Measurements from ENCODE around the gene JAK1.
A peak's percentile ranks its signal among the peaks of the same experiment; 100 is the strongest.
"Not testable (repeated sequence)": the region's sequence is repeated elsewhere in the genome, so short reads cannot be mapped to it uniquely, and the experiment has no call there.

Gene JAK1

DNA sequence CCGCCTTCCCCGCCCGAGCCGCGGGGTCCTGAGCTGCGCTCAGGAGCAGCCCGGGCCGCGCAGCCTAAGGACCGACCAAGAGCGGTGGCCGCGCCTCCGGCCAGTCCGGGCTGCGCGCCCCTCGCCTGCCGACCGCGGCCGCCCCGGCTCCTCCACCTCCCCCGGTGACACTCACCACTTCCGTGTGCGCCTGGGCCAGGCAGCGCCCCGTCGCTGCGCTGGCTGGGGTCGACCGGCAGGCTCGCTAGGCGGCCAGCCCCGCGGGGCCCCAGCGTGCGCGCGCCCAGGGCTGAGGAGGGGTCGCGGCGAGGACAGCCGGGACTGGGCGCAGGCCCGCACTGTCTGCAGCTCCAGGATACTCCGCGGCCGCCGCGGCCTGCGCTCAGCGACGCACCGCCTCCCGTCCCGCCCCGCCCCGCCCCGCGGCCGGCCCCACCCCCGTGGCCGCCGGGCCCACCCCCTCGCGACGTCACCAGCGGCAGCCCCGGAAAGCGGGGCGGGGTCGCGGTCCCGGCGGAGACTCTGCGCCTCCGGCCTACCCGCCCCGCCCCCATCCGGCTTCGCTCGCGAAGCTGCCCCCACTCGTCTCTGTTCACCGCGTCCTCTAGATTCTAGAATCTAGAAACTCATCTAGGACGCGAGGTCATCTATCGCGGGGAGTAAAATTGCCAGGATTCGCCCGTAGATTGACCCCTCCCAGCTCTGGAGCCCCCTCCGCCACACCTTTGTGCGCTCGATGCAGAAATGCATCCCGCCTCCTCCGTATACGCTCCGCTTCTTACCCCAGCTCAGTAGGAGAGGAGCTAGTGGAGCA lies at the start of gene JAK1:
TSS of gene JAK1 (minus strand) at position 392 of the 814 bp plus-strand sequence. CDS start 80,285 bp downstream, outside the sequence.
- DNase-seq (ENCODE audit: low read depth in 2 of 2, low spot score in 1 of 2), result peak; percentile 65 to 82

DNA sequence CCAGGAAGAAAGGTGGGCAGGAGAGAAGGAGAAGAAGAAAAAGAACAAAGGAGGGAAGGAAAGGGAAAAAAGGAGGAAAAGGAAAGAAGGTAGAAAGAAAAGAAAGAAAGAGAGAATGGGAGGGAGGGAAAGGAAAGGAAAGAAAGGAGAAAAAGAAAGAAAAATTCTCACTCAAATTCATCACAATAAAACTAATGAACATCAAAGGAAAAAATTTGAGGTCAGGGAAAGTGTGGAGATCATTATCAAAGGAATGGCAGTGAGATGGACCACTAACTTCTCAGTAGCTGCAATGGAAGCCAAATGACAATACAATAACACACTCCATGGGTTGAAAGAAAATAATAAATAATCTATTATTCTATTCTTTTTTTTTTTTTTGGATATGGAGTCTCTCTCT lies 48.0 kb upstream of the JAK1 start:
- DNase-seq (ENCODE audit: low read depth in 2 of 2, low spot score in 1 of 2), result no peak

DNA sequence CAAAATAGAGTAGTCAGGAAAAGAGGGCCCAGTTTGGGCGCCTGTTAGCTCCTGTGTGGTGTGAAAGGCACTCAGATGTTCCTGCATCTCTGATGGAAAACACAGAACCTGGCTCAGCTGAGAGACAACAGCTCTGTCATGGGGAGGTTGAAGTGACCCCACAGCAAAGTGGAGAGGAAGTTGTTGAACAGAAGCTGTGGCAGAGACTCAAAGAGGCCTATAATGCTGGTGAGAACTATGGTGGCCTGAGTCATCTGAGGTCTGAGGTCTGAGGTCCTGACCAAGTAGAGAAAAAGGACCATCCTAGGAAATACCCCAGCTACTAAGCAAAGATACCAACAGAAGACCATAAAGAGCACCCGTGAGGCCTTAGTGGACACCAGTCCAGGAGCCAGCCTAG lies 45.6 kb upstream of the JAK1 start:
- no peak for DNase-seq (ENCODE audit: low read depth in 2 of 2, low spot score in 1 of 2)

DNA sequence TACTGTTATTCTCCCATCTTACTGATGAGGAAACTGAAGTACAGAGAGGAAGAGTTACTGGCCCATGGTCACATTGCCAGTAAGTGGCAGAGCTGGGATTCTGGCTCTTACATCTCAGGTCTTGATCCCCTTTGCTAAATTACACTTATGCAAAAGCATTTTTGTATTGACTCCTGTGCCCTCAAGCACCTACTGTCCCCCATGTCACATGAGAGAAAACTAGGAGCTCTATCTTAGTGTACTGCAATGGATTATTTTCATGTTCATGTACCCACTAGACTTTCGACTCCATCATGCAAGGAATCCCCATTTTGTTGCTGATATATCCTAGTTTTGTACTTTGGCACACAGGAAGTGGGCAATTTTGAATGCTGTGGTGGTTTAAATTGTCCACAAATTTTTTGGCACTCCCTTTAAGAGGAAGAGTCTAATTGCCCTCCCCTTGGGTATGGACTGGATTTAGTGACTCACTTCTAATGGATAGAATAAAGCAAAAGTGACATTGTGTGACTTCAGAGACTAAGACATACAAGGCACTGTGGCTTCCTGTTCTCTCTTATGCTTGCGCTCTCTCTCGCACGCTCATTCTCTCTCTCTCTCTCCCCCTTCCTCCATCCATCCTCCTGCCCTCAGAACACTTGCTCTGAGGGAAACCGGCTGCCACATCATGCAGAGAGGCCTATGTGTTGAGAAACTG lies 43.5 kb upstream of the JAK1 start:
- DNase-seq (ENCODE audit: low read depth in 2 of 2, low spot score in 1 of 2), result no peak

DNA sequence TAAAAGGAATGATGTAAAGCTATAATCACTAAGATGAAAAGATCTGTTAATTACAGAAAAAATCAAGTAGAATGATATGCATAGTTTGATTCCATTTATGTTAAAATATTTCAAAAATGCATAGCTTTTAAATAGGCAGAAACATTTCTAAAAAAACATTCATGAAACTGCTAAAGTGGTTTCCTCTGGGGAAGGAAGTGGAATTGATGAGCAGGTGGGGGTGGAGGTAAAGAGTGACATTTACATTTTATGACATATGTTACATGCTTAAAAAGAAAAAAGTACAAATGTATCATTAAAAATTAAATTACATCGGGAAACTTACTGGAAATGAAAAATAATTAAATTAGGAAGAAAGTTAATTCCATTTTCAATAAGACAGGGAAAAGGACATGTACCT lies 42.8 kb upstream of the JAK1 start:
- no peak for DNase-seq (ENCODE audit: low read depth in 2 of 2, low spot score in 1 of 2)

DNA sequence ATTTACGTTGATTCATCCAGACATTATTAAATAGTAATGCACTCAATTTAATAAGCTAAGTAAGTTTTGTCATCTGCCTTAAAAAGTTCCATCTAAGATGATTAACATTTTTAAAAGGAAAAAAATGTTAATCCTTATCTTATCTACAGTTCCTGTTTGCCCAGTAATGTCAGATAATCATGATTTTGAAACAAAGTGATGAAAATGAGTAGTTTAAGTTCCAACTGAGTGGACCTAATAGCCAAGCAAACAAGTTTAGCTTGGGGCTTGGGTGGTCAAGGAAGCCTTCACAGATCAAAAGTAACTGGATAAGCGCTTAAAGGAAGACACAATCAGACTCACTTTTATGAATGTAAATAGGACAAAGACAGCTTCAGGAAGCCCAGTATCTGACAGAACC lies 40.5 kb upstream of the JAK1 start:
- DNase-seq (ENCODE audit: low read depth in 2 of 2, low spot score in 1 of 2), result no peak

DNA sequence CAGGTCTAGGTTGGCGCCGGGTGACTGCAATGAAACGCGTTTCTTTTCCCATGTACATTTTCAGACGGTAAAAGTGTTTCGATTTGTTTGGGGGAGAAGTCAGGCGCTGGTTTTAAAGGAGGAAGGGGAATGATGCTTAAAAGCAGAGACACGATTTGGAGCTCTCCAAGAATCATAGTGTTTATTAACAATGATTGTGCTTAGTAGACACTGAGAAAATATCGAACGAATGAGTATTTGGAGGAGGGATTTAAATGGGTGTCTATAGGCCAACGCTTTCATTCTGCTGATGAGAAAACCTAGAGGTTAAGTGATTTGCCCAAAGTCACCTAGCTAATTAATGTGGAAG lies 36.9 kb upstream of the JAK1 start:
- DNase-seq (ENCODE audit: low read depth in 2 of 2, low spot score in 1 of 2), result no peak

DNA sequence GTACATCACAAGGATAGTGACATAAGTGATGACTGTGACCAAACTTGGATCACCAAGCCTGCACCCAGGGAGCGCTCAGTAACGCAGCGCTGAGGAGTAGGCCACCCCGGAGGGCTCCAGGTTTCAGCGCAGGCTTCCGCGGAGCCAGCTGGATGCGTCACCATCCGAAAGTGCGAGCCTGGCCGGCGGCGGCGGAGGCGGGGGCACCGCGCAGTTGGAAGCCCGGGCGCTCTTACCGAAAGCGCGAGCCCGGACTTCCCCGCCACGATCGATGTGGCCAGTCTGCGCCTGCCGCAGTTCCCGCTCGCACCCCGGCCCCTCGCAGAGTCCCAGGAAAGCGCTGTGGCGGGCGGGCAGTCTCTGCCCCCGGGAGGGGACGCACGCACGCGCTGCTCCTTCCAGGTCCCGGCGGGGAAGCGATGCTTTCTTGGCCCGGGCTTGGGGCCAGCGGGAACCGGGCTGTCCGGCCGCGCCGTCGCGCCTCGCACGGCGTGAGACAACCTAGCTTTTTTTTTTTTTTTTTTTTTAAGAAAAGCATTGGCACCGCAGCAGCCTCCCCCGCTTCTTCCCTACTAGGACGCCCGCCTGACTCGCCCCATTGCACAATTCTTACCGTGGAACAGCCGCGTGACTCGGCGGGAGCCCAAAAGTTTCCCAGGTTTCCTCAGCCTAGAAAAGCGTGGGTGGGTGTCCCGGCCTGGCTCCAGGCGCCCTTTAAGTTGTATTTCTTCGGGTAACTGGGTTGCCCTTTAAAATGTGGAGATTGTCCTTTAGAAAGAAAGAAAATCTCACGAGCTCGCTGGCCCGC lies 36.4 kb upstream of the JAK1 start:
- peak; percentile 45 to 46 for DNase-seq (ENCODE audit: low read depth in 2 of 2, low spot score in 1 of 2)

DNA sequence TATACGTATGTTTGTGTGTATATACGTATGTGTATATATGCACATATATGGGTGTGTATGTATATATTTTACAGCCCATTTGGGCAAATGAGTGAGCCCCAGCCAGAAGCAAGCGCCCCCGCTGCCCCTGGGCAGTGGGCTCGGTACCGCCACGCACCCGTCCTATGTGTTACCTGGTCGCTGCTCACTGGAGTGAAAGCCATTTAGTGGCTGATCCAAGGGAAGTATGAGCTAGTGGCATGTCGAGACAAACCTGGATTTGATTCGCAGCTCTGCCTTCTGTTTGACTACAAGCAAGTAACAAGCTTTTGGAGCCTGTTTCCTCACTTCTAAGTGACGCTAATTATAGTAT lies 35.8 kb upstream of the JAK1 start:
- no peak for DNase-seq (ENCODE audit: low read depth in 2 of 2, low spot score in 1 of 2)

DNA sequence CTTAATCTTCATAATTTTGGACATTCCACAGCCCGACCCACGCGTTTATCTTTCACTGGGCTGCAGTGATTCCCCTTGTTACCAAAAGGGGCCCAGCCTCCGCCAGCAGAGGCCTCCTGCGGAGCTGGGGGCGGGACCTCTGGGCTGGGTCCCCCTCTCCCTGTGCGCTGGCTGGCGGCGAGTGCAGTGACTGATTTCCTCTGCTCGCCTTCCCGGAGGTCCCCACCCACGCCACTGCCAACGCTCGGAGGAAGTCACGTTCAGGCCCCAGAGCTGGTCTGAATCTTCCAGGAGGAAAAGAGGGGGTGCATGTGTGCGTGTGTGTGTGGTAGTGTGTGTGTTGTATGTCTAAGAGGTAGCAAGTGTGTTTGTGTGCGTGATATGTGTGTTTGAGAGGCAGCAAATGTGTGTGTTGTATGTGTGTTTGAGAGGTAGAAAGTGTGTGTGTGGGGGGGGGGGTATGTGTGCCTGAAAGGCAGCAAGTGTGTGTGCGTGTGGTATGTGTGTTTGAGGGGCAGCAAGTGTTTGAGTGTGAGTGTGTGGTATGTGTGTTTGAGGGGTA lies 35.0 kb upstream of the JAK1 start:
- DNase-seq (ENCODE audit: low read depth in 2 of 2, low spot score in 1 of 2), result peak; percentile 45 to 55

DNA sequence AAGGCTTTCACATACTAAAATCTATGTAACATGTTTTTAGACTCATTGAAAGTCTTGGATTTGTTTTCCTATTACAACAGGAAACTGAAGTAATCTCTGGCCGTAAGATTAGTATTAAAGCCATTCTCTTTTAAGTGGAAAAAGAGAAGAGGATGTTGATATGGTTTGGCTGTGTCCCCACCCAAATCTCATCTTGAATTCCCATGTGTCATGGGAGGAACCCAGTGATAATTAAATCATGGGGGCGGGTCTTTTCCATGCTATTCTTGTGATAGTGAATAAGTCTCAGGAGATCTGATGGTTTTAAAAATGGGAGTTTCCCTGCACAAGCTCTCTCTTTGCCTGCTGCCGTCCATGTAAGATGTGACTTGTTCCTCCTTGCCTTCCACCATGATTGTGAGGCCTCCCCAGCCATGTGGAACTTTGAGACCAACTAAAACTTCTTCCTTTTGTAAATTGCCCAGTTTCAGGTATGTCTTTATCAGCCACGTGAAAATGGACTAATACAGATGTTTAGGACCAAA lies 32.1 kb upstream of the JAK1 start:
- DNase-seq (ENCODE audit: low read depth in 2 of 2, low spot score in 1 of 2), result not testable (repeated sequence)

DNA sequence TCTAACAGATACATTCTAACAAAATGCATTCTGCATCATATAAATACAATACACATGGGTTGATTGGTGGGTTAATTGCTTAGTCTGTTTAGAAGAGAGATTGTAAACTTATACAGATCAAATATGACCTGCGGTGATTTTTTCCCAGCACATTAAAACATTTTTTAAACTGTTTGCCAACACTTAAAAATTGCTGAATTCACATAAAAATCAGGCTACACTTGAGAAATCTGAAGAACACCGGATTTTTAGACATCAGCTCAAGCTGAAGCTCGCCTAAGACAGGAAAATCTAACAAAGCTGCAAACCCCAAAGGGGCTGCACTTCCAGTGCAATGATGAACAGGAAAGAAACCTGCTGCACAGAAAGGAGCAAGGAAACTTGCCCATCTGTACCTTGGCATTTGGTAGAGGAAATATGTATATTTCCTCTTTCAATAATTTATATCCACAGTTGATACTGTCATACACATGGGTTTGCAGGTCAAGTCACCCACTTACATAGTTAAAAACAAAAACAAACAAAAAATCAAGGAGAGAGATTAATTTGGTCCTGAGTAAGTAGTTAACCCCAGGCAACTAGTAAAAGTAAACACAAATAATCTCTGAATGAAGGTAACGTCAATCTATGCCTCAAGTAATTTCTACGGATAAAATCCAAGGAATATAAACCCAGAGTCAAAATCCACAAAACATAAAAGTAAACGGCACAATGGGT lies 30.4 kb upstream of the JAK1 start:
- DNase-seq (ENCODE audit: low read depth in 2 of 2, low spot score in 1 of 2), result no peak

DNA sequence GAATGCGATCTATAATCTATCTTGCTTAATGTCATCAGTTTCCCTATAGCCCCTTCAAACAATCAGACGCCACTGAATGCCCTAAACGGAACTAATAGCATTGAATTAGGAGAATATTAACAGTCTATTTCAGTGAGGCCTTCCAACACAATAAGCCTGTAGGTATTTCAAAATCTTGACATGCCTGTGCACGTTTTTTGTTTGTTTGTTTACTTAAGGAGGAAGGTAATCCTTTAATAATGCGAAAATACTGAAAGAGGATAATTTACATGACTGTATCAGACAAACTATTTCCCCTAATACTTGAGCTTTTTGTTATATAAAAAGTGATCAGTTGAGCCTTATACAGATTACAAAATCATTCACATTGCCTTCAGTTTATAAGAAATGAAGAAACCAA lies 29.0 kb upstream of the JAK1 start:
- no peak for DNase-seq (ENCODE audit: low read depth in 2 of 2, low spot score in 1 of 2)

DNA sequence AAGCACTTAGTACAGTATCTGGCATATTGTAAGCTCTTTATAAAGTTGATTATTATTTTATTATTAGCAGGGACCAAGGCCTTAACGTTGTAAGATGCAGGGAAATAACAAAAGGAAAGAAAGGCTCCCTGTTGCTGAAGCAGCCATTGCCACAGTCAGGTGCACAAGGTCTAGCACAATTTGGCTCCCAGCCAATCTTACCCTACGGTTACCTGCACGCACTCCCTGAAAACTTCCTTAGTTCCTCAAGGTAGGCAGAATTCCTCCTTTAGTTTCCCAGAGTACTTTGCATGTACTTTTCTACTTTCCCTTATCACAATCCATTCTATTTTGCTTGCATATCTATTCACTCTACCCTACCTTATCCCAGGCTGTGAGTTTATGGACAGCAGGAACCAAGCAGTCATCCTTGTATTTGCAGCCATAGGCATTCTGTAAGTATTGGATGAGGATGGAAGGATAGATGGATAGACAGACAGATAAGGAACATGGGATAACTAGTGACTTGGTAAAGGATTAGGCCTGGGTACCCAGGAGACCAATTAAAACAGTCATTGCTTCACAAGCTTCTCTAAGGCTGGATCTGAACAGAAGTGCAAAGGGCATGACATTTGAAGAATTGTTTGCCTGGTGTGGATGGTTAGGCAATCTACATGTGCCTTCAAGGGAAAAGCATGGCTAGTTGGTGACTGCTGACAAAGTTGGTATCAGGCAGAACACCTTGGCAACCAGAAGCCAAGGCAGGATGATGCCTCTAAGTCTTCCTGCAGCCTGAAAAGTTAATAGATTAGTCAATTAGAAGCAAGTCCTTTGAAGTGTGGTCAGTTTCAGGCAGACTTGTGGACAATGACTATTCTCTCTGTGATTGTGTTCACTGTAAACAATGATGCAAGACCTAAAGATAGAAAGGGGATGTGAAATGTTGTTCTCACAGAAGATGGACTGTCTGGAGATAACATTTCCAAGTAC lies 20.8 kb upstream of the JAK1 start:
- DNase-seq (ENCODE audit: low read depth in 2 of 2, low spot score in 1 of 2), result no peak

DNA sequence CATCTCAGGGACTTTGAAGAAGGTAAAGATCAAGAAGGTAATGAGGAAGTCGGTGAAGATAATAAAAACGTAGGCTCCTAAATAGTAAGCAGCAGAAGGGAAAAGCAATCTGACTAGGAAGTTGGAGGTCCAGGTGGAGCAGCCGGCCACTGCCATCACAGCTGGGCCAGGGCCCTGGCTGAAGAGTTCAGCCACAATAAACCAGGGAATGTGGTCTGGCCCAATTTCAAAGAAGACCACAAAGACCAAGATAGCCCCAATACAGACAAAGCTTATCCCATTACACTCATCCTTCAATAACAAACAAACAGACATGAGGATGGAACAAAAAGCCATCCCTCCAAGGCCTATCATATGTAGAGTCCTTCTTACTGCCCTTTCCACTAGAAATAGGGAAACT lies 18.4 kb upstream of the JAK1 start:
- no peak for DNase-seq (ENCODE audit: low read depth in 2 of 2, low spot score in 1 of 2)

DNA sequence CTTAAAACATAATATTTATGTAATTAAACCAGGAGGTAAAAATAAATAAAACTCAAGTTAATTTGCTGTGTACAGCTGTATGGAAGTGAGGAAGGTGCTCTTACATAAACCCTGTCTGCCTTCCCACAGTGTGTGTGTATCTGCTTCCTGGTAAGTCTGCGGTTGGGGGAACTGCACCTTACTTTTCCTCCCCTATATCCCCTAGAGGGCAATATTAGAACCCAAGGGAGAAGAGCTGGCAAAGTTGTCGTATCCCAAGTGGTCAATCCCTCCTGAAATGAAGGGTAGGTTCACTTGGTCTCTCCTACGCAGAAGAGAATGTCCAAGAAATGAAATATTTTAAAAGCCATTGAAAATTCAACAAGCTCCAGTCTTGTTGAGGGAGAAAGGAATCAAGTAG lies 17.8 kb upstream of the JAK1 start:
- DNase-seq (ENCODE audit: low read depth in 2 of 2, low spot score in 1 of 2), result no peak

DNA sequence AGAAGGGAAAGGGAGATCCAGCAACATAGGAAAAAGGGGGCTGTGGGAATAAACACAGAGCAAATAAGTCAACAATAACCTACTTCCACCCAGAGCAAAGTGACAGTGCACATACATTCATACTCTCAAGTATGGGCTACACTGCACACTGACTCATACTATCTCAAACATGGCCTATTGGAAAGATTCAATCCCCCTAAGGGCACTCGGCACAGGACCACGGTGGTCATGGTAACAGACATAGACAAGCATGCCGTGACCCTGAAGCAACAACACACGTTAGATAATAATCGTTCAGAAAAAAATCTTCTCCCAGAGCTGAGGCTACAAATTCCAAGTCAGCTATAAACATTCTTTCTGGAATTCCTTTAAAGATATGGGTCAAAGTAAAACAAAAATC lies 16.8 kb upstream of the JAK1 start:
- no peak for DNase-seq (ENCODE audit: low read depth in 2 of 2, low spot score in 1 of 2)

DNA sequence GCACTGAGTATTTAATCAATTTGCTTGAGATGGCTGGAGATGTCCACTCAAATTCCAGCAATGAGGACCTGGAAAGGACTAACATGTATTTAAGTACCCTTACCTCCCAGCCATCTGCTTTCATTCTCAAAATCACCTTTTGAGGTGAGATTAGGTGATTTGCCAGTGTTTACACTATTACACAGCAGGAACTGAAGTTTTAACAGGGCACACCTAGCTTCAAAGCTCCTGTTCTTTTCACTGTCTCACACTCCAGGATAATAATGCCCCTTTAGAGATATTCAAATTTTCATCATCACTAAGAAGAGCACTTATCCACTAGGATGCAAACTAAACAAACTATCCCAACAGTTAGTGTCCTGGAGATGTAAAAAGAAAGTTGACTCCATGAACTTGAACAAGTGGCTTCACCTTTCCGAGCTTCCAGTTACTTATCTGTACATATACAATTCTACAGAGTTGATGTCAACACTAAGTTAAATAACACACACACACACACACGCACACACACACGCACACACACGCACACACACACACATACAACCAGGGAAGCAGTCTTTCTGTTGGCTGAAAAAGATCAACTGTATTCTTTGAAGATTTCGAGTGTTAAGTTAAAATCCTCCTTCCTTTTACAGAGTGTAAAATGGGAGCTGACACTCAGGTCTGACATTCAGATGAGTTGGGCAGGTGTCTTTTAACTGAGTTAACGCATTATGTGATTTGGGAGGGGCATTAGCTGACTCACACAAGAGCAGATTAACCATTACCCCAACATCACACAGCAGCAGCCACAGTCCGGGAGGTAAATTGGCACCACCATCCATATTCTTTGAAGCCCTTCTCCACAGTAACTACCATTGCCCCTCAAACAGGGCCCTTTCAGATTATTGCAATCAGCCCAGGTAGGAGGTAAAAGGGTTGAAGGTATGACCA lies 15.5 kb upstream of the JAK1 start:
- DNase-seq (ENCODE audit: low read depth in 2 of 2, low spot score in 1 of 2), result no peak

All from stimulated activated CD8-positive, alpha-beta memory T cell treated with anti-CD3 and anti-CD28 coated beads, Interleukin-4, amount 100 ng/mL, for 1 hour (primary cell).